Adrenal gland (tissue), 12 donors: ENCODE measurements around the gene PIP5K1C. TPM values are rescaled to one million over a fixed set of nuclear protein-coding genes. Genes with fewer than 3 reads are reported as not detected.

Experiments used
- DNase-seq, 7 donors: peaks; one replicate each; pipeline ENCODE4 v3.0.0-alpha.2; 2019 to 2020
- H3K27ac ChIP-seq, 5 donors: fragments of 200-600 bp; sonication (generic) in 4 of 5; 1 replicate in 3 of 5; 2 replicates in 2 of 5; pipeline versions ENCODE4 v1.5.1 to v1.8.0; 2016 to 2020; ENCODE audit warnings: mild to moderate bottlenecking in 1 of 5
- H3K27me3 ChIP-seq: fragments of 200-600 bp; 2 replicates; pipeline ENCODE4 v1.8.0; 2021
- H3K36me3 ChIP-seq, 2 donors: fragments of 200-600 bp; replicated peaks in 1 of 2; 1 replicate in 1 of 2; 2 replicates in 1 of 2; pipeline versions ENCODE4 v1.5.1 to v1.8.0; 2018 to 2022
- H3K4me1 ChIP-seq, 2 donors: fragments of 200-600 bp; replicated peaks in 1 of 2; 1 replicate in 1 of 2; 2 replicates in 1 of 2; pipeline versions ENCODE4 v1.5.1 to v1.8.0; 2018 to 2021
- H3K4me3 ChIP-seq, 4 donors: fragments of 200-600 bp; sonication (generic) in 3 of 4; one replicate each; pipeline ENCODE4 v1.5.1; 2016 to 2018
- H3K9me3 ChIP-seq, 3 donors: fragments of 200-600 bp; sonication (generic) in 1 of 3; replicated peaks in 1 of 3; 1 replicate in 2 of 3; 2 replicates in 1 of 3; pipeline versions ENCODE4 v1.5.1 to v1.8.0; 2016 to 2021
- POLR2A ChIP-seq, 2 donors: fragments of 450-650 bp; IDR thresholded peaks; one replicate each; pipeline ENCODE4 v1.6.1; 2017; ENCODE audit warnings: antibody characterized with exemption in 2 of 2, mild to moderate bottlenecking in 2 of 2, moderate library complexity in 1 of 2
- WGBS, 4 donors: extraction: QIAGEN DNeasy Blood & Tissue Kit in 2 of 4; methylation state at CpG; one replicate each; pipeline versions ENCODE4 v1.1.5 to v1.1.7; 2013 to 2017; 5-methylcytosine and 5-hydroxymethylcytosine counted together
- intact Hi-C, 2 donors: fragments of 100-400 bp; cut with DNase I; formaldehyde crosslinking; loops; one replicate each; pipeline versions ENCODE4 v1.14.1 to v1.15.0; 2022 to 2023
- polyA plus RNA-seq, 3 donors: library from polyadenylated mRNA; stranded (reverse); fragments of 200-250 nt in 2 of 3; fragments of 350-450 nt in 1 of 3; fragmentation: Illumina TruSeq in 1 of 3; extraction: RNeasy Lipid Tissue Mini Kit (QIAGEN cat#74804) in 1 of 3; gene quantifications; one replicate each; pipeline ENCODE4 v1.2.3, GENCODE V29; 2013 to 2014
- total RNA-seq, 9 donors: library from RNA; depleted of rRNA in 4 of 9; stranded (reverse); fragments of >200 nt in 4 of 9; fragments of 120-200 nt in 1 of 9; fragmentation: NEBNext Ultra II Directional in 1 of 9; extraction: Animal tissue kit (Norgen Biotek cat#: 25700) in 1 of 9; gene quantifications; one replicate each; pipeline versions ENCODE4 v1.1.0 to v1.2.4, GENCODE V29; 2013 to 2023
- TF ChIP-seq, protein P1 (sequence below), 6 experiments: fragments of 450-650 bp in 4 of 6; fragments of 200-600 bp in 2 of 6; sonication (generic) in 1 of 6; IDR thresholded peaks; 1 replicate in 5 of 6; 2 replicates in 1 of 6; pipeline versions ENCODE4 v1.5.1 to v1.8.0; 2016 to 2021; ENCODE audit warnings: antibody characterized with exemption in 6 of 6, mild to moderate bottlenecking in 2 of 6, moderate library complexity in 1 of 6
- donor health status: healthy with polysubstance abuse.
- donor health status: Bipolar disorder and iron deficiency.
- donor health status: DM: yes; HTN: yes; CAD: no.
- donor health status: DM: no; HTN: no; CAD: no.
- donor health status: DM: no; HTN: no; CAD: no.
- donor health status: DM: yes; HTN: yes; CAD: no.

Gene PIP5K1C
- total and polyA plus RNA-seq, 12 donors, result 4.0 to 44.7 (median 31.0) TPM

DNA sequence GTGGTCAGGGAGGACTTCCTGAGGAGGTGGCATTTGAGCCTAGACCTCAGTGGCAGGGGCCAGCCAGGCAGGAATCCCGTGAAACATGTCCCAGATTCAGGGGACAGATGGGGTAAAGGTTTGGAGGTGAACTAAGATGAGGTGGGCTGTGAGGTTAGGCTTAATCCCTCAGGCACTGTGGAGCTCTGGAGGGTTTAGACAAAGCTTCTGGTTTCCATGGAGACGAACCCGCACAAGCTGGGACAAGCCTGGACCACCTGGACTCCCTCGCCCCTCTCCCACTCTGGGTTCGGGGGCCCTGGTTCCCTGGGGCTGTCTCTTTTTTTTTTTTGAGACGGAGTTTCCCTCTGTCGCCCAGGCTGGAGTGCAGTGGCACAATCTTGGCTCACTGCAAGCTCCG lies 23.6 kb upstream of the PIP5K1C start:
- intact Hi-C loops, result no loop called here
- no peaks in the 10 kb centered on the region for H3K9me3 ChIP-seq
- peaks cover 0 to 9% of the 10 kb centered on the region in 2 donors for H3K4me1 ChIP-seq
- 39 to 61% (median 41%) methylated on average over 8 of the region's 8 CpGs for WGBS, 4 donors
- H3K4me3 ChIP-seq, result no peak overlapping the region
- DNase-seq, result no peak
- no peak for TF ChIP-seq POLR2A (IDR thresholded peaks at IDR 0.05)
- TF ChIP-seq, protein P1, sequence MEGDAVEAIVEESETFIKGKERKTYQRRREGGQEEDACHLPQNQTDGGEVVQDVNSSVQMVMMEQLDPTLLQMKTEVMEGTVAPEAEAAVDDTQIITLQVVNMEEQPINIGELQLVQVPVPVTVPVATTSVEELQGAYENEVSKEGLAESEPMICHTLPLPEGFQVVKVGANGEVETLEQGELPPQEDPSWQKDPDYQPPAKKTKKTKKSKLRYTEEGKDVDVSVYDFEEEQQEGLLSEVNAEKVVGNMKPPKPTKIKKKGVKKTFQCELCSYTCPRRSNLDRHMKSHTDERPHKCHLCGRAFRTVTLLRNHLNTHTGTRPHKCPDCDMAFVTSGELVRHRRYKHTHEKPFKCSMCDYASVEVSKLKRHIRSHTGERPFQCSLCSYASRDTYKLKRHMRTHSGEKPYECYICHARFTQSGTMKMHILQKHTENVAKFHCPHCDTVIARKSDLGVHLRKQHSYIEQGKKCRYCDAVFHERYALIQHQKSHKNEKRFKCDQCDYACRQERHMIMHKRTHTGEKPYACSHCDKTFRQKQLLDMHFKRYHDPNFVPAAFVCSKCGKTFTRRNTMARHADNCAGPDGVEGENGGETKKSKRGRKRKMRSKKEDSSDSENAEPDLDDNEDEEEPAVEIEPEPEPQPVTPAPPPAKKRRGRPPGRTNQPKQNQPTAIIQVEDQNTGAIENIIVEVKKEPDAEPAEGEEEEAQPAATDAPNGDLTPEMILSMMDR (IDR thresholded peaks at IDR 0.05), result no peak
- H3K36me3 ChIP-seq, result no peaks in the 10 kb centered on the region
- H3K27ac ChIP-seq, result no peak overlapping the region
- peaks cover 36% of the 10 kb centered on the region for H3K27me3 ChIP-seq

DNA sequence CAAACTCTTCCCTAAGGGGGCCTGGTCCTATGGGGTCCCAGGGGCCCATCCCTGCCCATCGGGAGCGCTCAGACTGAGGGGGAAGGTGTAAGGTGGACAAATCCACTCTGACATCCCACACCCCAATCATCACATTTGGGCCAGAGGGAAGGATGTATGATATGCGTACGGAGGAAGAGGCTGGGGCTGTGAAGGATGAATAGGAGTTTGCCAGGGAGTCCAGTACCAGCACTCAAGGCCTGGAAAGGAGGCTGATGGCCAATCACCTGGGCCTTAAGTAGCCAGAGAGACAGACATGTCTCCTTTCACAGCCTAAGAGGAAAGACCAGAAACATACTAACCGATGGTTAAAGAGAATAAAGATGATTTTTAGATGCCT lies 22.8 kb upstream of the PIP5K1C start:
- Histone ChIP-seq H3K4me3 (no peak overlapping the region), H3K27ac (no peak overlapping the region), H3K36me3 (no peaks in the 10 kb centered on the region), H3K9me3 (no peaks in the 10 kb centered on the region), H3K27me3 (peaks cover 36% of the 10 kb centered on the region), H3K4me1 (peaks cover 0 to 9% of the 10 kb centered on the region in 2 donors)
- no peak for DNase-seq
- TF ChIP-seq POLR2A (IDR thresholded peaks at IDR 0.05), result no peak
- TF ChIP-seq, protein P1 (IDR thresholded peaks at IDR 0.05), result no peak
- 75 to 86% (median 81%) methylated on average over 5 of the region's 5 CpGs for WGBS, 4 donors
- intact Hi-C loops, result no loop called here

DNA sequence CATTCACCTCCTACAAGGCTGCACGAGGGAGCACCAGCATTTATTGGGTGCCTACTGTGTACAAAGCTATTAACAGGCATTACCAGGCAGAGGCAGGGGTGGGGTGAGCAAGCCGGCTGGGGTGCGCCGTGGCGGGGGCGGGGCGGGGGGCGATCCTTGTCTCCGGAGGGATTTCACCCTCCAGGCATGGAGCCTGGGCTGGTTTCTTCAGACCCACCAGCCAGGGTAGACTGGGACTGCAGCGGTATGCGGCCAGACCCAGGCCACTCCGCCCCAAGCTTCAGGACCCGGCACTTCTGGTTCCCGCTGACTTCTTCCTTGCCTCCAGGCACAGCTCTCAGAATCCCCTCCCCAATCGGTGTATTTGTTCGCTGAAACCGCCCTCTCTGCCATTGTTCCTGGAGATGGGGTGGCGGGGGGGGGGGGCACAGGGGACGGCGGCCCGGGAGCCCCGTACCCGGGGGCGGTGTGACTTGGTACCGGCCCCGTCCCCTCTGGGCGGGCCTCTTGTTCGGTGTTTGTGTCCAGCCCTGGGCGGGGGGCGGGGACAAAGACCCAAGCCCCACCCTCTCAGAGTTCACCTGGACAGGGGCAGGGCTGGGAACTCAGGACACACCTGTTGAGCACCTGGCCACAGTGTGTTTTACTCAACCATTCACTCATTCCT lies 22.3 kb upstream of the PIP5K1C start:
- 0 to 4% (median 3%) methylated on average over 1 to 30 of the region's 30 CpGs for WGBS, 4 donors
- Histone ChIP-seq H3K4me1 (peaks cover 0 to 9% of the 10 kb centered on the region in 2 donors), H3K27ac (no peak overlapping the region), H3K36me3 (no peaks in the 10 kb centered on the region), H3K4me3 (no peak overlapping the region), H3K9me3 (no peaks in the 10 kb centered on the region), H3K27me3 (peaks cover 36% of the 10 kb centered on the region)
- no peak for TF ChIP-seq POLR2A (IDR thresholded peaks at IDR 0.05)
- TF ChIP-seq, protein P1 (IDR thresholded peaks at IDR 0.05), result no peak
- intact Hi-C loops, result no loop called here
- no peak for DNase-seq

- peaks cover 0 to 9% of the 10 kb centered on the region in 2 donors for H3K4me1 ChIP-seq
- TF ChIP-seq, protein P1 (IDR thresholded peaks at IDR 0.05), result no peak
- TF ChIP-seq POLR2A (IDR thresholded peaks at IDR 0.05), result no peak
- no peaks in the 10 kb centered on the region for H3K36me3 ChIP-seq
- intact Hi-C loops, result no loop called here
- peak overlapping the region in 1 of 4 donors; percentile 29 for H3K4me3 ChIP-seq
- H3K27ac ChIP-seq, result no peak overlapping the region
- H3K27me3 ChIP-seq, result peaks cover 36% of the 10 kb centered on the region
- WGBS, 4 donors, result 2 to 7% (median 3%) methylated on average over 6 to 26 of the region's 26 CpGs
- no peaks in the 10 kb centered on the region for H3K9me3 ChIP-seq
- DNase-seq, result no peak
Observed at GRCh38 chr19:3721887-3722442, 21.7 kb upstream of the PIP5K1C start.
